Measurements from ENCODE around the gene BRWD1.

The BRWD1 gene

DNA sequence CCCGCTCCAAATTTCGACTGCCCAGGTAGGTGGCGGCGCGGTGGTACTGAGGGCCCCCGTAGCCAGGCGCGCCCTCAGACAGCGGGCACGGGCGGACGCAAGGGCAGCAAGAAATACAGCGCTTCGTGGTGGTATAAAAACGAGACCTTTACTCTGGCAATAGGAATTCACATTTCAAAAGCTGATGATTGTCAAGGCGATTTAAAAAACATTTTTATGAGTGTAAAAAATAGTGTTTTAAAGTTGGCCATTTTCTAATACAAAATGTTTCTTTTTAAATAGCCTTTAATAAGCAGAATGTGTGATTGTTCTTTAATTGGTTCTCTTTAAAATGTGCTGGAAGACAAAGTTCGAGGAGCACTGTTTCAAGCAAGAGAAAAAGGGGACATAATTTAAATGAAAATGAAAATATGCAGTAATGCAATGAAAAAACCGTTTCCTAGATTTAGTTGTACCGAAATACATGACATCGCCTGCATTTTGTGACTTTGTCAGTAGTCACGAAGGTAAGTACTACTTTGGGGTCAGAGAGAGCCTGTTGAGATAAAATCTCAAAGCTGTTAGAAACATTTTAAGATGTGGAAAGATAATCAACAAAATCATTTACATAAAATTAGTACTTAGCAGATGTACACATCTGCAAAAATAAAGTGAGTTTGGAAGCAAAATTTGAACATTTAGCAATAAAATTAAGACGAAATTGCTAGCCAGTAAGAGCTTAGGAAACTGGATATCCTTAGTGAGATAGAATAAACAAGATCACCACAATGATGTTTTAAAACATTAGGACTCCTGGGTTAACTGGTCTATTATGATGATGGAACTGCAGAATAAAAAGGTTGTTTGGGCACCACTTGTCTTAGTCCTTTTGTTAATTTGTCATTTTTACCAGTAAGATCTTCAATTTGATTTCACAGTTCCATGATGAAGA, 129.1 kb downstream of the BRWD1 start:
- Mint-ChIP-seq H3K36me3 (ENCODE audit: low read depth) (peaks cover 20% of the 10 kb centered on the region), H3K9me3 (no peaks in the 10 kb centered on the region), H3K27ac (peak overlapping the region; percentile 86), H3K27me3 (no peaks in the 10 kb centered on the region), H3K4me1 (ENCODE audit: low read depth) (peaks cover 71% of the 10 kb centered on the region), H3K4me3 (peak overlapping the region; percentile 98)

GRCh38 chr21:39183272-39184049, 130.0 kb downstream of the BRWD1 start, which contains the start of gene PSMG1:
TSS of gene PSMG1 (minus strand) at chr21:39183451. CDS start at chr21:39183385, 66 bp downstream.
- H3K9me3 Mint-ChIP-seq: no peaks in the 10 kb centered on the region
- H3K36me3 Mint-ChIP-seq (ENCODE audit: low read depth): peaks cover 26% of the 10 kb centered on the region
- peaks cover 66% of the 10 kb centered on the region for H3K4me1 Mint-ChIP-seq (ENCODE audit: low read depth)
- H3K4me3 Mint-ChIP-seq: peak within 1 kb of the TSS; percentile 98
- H3K27me3 Mint-ChIP-seq: no peaks in the 10 kb centered on the region
- peak within 1 kb of the TSS; percentile 98 for H3K27ac Mint-ChIP-seq

GRCh38 chr21:39182484-39183271, 130.8 kb downstream of the BRWD1 start:
- peaks cover 58% of the 10 kb centered on the region for H3K4me1 Mint-ChIP-seq (ENCODE audit: low read depth)

DNA sequence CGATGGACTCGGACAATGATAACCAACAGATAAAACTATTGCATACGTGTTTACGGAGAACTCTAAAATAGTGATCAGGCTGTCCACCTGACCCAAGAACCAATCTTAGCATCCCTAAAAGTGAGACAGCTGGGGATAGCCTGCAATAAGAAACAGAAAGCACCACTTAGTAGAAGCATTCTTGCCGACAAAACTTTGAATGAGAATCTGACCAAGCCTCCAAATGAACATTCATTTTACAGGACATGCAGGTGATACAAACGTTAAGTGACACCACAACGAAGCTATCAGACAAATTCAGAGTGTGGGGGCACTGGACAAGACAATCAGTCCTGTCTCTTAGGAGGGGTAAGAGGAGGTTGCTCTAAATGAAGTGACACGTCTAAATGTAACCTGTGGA, 131.4 kb downstream of the BRWD1 start:
- Mint-ChIP-seq H3K36me3 (ENCODE audit: low read depth) (peaks cover 35% of the 10 kb centered on the region), H3K27ac (peak overlapping the region; percentile 92)

More at GRCh38 chr21:39182484-39183271, 130.8 kb downstream of the BRWD1 start:
- H3K27me3 Mint-ChIP-seq: no peaks in the 10 kb centered on the region
- H3K27ac Mint-ChIP-seq: peak overlapping the region; percentile 98
- peaks cover 33% of the 10 kb centered on the region for H3K36me3 Mint-ChIP-seq (ENCODE audit: low read depth)
- peak overlapping the region; percentile 98 for H3K4me3 Mint-ChIP-seq
- H3K9me3 Mint-ChIP-seq: no peaks in the 10 kb centered on the region

GRCh38 chr21:39181205-39181818, 132.1 kb downstream of the BRWD1 start:
- H3K9me3 Mint-ChIP-seq: no peaks in the 10 kb centered on the region
- H3K4me1 Mint-ChIP-seq (ENCODE audit: low read depth): peaks cover 44% of the 10 kb centered on the region
- peak overlapping the region; percentile 98 for H3K4me3 Mint-ChIP-seq
- H3K27me3 Mint-ChIP-seq: no peaks in the 10 kb centered on the region
- peaks cover 42% of the 10 kb centered on the region for H3K36me3 Mint-ChIP-seq (ENCODE audit: low read depth)
- H3K27ac Mint-ChIP-seq: no peak overlapping the region

More for the DNA sequence above, 131.4 kb downstream of the BRWD1 start:
- H3K4me1 Mint-ChIP-seq (ENCODE audit: low read depth): peaks cover 51% of the 10 kb centered on the region
- H3K4me3 Mint-ChIP-seq: peak overlapping the region; percentile 98
- H3K27me3 Mint-ChIP-seq: no peaks in the 10 kb centered on the region
- H3K9me3 Mint-ChIP-seq: no peaks in the 10 kb centered on the region

- peak overlapping the region; percentile 34 for H3K4me3 Mint-ChIP-seq
- H3K9me3 Mint-ChIP-seq: no peaks in the 10 kb centered on the region
- H3K27ac Mint-ChIP-seq: no peak overlapping the region
- H3K36me3 Mint-ChIP-seq (ENCODE audit: low read depth): peaks cover 50% of the 10 kb centered on the region
- H3K4me1 Mint-ChIP-seq (ENCODE audit: low read depth): peaks cover 42% of the 10 kb centered on the region
- H3K27me3 Mint-ChIP-seq: no peaks in the 10 kb centered on the region
Observed at GRCh38 chr21:39180429-39181019, 132.9 kb downstream of the BRWD1 start.

DNA sequence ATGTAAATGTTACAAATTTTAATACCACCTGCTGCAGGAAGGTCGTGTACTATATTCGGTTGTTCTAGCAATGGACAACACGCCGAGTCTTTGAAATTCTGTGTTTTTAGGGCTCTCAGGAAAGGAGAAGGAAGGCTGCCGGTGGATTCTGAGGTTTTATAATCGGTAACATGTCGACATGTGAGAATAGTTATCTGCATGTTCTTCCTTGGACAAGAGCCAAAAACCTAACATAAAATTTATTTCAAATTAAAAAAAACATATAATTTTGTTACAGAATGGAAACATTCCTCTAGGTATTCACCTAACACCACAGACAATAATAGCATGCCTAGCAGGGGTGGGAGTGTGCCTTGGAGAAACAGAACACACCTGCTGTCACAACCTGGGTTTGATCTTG, 135.0 kb downstream of the BRWD1 start:
- H3K4me1 Mint-ChIP-seq (ENCODE audit: low read depth): peaks cover 27% of the 10 kb centered on the region
- H3K4me3 Mint-ChIP-seq: no peak overlapping the region
- H3K9me3 Mint-ChIP-seq: no peaks in the 10 kb centered on the region
- peaks cover 69% of the 10 kb centered on the region for H3K36me3 Mint-ChIP-seq (ENCODE audit: low read depth)
- H3K27ac Mint-ChIP-seq: no peak overlapping the region
- no peaks in the 10 kb centered on the region for H3K27me3 Mint-ChIP-seq

DNA sequence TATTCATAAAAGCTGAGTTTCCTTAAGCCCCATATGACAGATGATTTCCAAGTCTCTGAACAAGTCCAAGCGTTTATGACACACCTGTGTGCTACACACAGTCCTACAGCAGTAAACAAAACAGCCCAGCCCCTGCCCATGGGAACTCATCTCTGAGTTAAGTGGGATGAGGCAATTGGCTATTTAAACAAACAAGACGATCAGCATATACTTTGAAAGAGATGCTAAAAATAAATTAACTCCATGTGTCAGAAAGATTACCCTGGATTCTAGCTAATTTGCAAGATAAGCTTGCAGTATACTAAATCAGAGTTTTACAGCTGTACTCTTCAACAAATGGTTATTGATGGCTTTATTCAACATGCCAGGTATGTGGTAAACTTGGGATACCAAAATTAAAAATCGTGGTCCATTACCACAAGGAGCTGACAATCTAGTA, 137.1 kb downstream of the BRWD1 start:
- peaks cover 17% of the 10 kb centered on the region for H3K4me1 Mint-ChIP-seq (ENCODE audit: low read depth)
- no peaks in the 10 kb centered on the region for H3K9me3 Mint-ChIP-seq
- no peak overlapping the region for H3K4me3 Mint-ChIP-seq
- H3K36me3 Mint-ChIP-seq (ENCODE audit: low read depth): peaks cover 80% of the 10 kb centered on the region
- no peak overlapping the region for H3K27ac Mint-ChIP-seq
- no peaks in the 10 kb centered on the region for H3K27me3 Mint-ChIP-seq

DNA sequence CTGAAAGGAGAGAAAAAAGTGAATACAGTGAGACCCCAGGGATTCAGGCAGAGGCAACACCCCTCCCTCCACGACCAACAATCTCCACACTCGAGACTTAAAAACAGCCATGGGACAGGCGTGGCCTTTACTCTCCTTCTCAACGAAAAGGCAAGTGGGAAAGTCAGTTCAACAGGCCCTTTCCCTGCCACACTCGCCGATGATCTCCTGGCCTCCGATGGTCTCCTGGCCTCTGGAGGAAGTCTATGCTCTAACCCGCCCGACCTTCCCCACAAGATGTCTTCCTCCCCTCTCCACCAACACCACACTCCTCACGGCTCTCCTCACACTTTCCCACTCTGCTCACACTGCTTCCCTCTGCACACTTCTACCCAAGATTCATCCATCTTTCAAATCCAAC, 137.8 kb downstream of the BRWD1 start:
- no peaks in the 10 kb centered on the region for H3K27me3 Mint-ChIP-seq
- H3K9me3 Mint-ChIP-seq: no peaks in the 10 kb centered on the region
- peaks cover 13% of the 10 kb centered on the region for H3K4me1 Mint-ChIP-seq (ENCODE audit: low read depth)
- peaks cover 83% of the 10 kb centered on the region for H3K36me3 Mint-ChIP-seq (ENCODE audit: low read depth)
- no peak overlapping the region for H3K4me3 Mint-ChIP-seq
- H3K27ac Mint-ChIP-seq: no peak overlapping the region

DNA sequence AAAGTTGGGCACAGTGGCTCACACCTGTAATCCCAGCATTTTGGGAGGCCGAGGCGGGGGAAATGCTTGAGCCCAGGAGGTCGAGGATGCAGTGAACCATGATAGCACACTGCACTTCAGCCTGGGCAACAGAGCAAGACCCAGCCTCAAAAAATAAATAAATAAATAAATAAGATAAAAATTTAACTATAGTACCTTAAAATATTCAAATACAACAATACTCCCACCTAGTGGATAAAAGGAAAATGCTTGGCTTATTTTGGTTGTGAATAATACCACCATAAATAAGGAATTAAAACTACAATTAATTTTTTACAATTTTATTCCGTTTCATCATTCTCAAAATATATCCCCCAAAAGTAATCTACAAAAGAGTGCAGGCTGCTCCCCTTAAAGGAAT, 138.3 kb downstream of the BRWD1 start:
- Mint-ChIP-seq H3K4me1 (ENCODE audit: low read depth) (peaks cover 8% of the 10 kb centered on the region), H3K36me3 (ENCODE audit: low read depth) (peaks cover 83% of the 10 kb centered on the region), H3K9me3 (no peaks in the 10 kb centered on the region), H3K27ac (no peak overlapping the region), H3K27me3 (no peaks in the 10 kb centered on the region), H3K4me3 (no peak overlapping the region)

DNA sequence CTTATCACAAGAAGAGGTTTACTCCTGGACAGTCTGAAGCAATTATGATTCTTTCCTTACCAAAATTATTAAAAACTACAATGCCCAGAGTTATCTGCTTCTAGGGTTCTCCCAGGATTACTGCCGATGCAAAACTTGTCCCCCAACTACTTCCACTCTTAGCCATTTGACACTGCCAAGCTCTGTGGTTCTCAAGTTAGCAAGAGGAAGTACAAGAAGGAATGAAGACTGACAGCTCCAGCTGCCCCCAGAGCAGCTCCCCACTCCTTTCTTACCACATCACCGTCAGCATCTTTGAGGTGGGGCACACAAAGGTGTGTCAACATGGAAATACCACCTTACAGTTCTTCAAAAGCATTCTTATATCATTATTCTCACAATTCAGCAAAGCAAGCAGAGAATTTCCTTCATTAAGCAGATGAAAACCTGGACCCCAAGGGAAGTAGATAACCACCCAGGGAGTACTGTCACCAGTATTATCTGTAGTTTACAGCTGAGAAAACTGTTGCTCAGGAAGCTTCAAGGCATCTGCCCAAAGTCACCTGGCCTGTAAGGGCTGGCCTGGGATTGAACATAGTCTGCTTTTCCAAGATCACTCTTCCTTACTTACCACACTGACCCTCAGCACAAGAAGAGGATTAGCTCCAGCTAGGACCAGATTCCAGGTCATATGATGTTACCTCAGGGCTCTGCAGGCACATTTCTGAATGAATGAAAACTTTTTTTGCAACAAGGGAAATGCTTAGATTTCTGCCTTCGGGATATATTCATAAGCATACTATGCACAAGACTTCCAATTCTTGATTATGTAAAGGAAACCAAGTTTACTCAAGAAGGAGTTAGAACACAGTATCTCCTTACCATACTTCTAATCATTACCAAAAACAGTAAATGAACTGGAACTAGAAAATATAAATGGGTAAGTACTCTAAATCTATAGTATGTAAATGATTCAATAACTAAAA, 139.4 kb downstream of the BRWD1 start:
- no peak overlapping the region for H3K4me3 Mint-ChIP-seq
- H3K27me3 Mint-ChIP-seq: no peaks in the 10 kb centered on the region
- H3K27ac Mint-ChIP-seq: no peak overlapping the region
- H3K9me3 Mint-ChIP-seq: no peaks in the 10 kb centered on the region
- H3K36me3 Mint-ChIP-seq (ENCODE audit: low read depth): peaks cover 81% of the 10 kb centered on the region
- H3K4me1 Mint-ChIP-seq (ENCODE audit: low read depth): peaks cover 2% of the 10 kb centered on the region

GRCh38 chr21:39169906-39170305, 143.5 kb downstream of the BRWD1 start:
- Mint-ChIP-seq H3K4me1 (ENCODE audit: low read depth) (no peaks in the 10 kb centered on the region), H3K27ac (no peak overlapping the region), H3K27me3 (no peaks in the 10 kb centered on the region), H3K4me3 (no peak overlapping the region), H3K9me3 (peaks cover 6% of the 10 kb centered on the region), H3K36me3 (ENCODE audit: low read depth) (peaks cover 57% of the 10 kb centered on the region)

GRCh38 chr21:39168800-39169199, 144.6 kb downstream of the BRWD1 start:
- Mint-ChIP-seq H3K27me3 (peaks cover under 1% of the 10 kb centered on the region), H3K4me1 (ENCODE audit: low read depth) (no peaks in the 10 kb centered on the region), H3K27ac (no peak overlapping the region), H3K36me3 (ENCODE audit: low read depth) (peaks cover 46% of the 10 kb centered on the region), H3K4me3 (no peak overlapping the region), H3K9me3 (peaks cover 16% of the 10 kb centered on the region)
